Activated naive CD4-positive, alpha-beta T cell treated with Interleukin-2 at 50 U/mL for 16 hours (primary cell): Measurements from ENCODE around the gene HOOK2.
A peak's percentile ranks its signal among the peaks of the same experiment; 100 is the strongest.

Experiments
- DNase-seq: peaks from one replicate; pipeline ENCODE4 v3.0.0-alpha.2; 2020

HOOK2 gene

GRCh38 chr19:12782424-12783290, 7.3 kb upstream of the HOOK2 start:
- DNase-seq: peak; percentile 88

GRCh38 chr19:12782174-12782423, 6.7 kb upstream of the HOOK2 start:
- no peak for DNase-seq

- no peak for DNase-seq
Observed at GRCh38 chr19:12779162-12779993, 4.0 kb upstream of the HOOK2 start.

- DNase-seq: no peak
Observed at GRCh38 chr19:12778905-12779161, 3.5 kb upstream of the HOOK2 start.

- DNase-seq: peak; percentile 51
Observed at GRCh38 chr19:12778017-12778904, 2.9 kb upstream of the HOOK2 start.

- DNase-seq: peak; percentile 84
Observed at GRCh38 chr19:12777217-12778016, 2.1 kb upstream of the HOOK2 start.

GRCh38 chr19:12773571-12773970, 1.8 kb downstream of the HOOK2 start:
- no peak for DNase-seq

GRCh38 chr19:12772323-12772722, 3.0 kb downstream of the HOOK2 start:
- no peak for DNase-seq

GRCh38 chr19:12770922-12771321, 4.4 kb downstream of the HOOK2 start:
- no peak for DNase-seq

- DNase-seq: peak; percentile 73
Observed at GRCh38 chr19:12769689-12770088, 5.7 kb downstream of the HOOK2 start.

GRCh38 chr19:12767666-12768065, 7.7 kb downstream of the HOOK2 start:
- DNase-seq: no peak

- DNase-seq: no peak
Observed at GRCh38 chr19:12767150-12767549, 8.2 kb downstream of the HOOK2 start.

GRCh38 chr19:12766051-12766521, 9.3 kb downstream of the HOOK2 start:
- no peak for DNase-seq

- no peak for DNase-seq
Observed at GRCh38 chr19:12764698-12765097, 10.7 kb downstream of the HOOK2 start.

GRCh38 chr19:12763100-12763499, 12.3 kb downstream of the HOOK2 start:
- no peak for DNase-seq

GRCh38 chr19:12759686-12760085, 15.7 kb downstream of the HOOK2 start:
- DNase-seq: no peak

- DNase-seq: peak; percentile 71
Observed at GRCh38 chr19:12757544-12758274, 17.6 kb downstream of the HOOK2 start.

- no peak for DNase-seq
Observed at GRCh38 chr19:12756150-12756883, 19.0 kb downstream of the HOOK2 start.

GRCh38 chr19:12754465-12755196, 20.7 kb downstream of the HOOK2 start:
- no peak for DNase-seq

- DNase-seq: no peak
Observed at GRCh38 chr19:12752056-12752781, 23.1 kb downstream of the HOOK2 start.
